ENCODE results near the gene PPP1CA. TPM values are rescaled to one million over a fixed set of nuclear protein-coding genes. Genes with fewer than 3 reads are reported as not detected.

The PPP1CA gene
- 140 and 145 TPM in 2 replicates for total RNA-seq
- long read RNA-seq, transcript PPP1CA-201 (7 exons, 1,389 nt) = minor isoform, 7 of 230 reads
- long read RNA-seq, transcript PPP1CA-202 (6 exons, 1,054 nt) = minor isoform, 7 of 230 reads
- long read RNA-seq, transcript PPP1CA-203 (7 exons, 1,476 nt) = major isoform, 211 of 230 reads
- long read RNA-seq, partial matches to known transcripts = 1 of 230 reads
- long read RNA-seq, other reads (novel, unspliced or antisense) = 3 of 230 reads

- peak; percentile 83 for DNase-seq (ENCODE audit: low spot score, unreplicated experiment)
- peak within 1 kb of the TSS; percentile 76 for H3K4me3 Mint-ChIP-seq (ENCODE audit: low read depth)
- peaks cover 2% of the 10 kb centered on the region for H3K36me3 Mint-ChIP-seq (ENCODE audit: insufficient read depth)
- peak within 1 kb of the TSS; percentile 33 for H3K27ac Mint-ChIP-seq
- peak; percentile 75 for TF ChIP-seq CTCF (IDR thresholded peaks at IDR 0.05; ENCODE audit: unreplicated experiment)
- no peaks in the 10 kb centered on the region for H3K27me3 Mint-ChIP-seq
- no peaks in the 10 kb centered on the region for H3K9me3 Mint-ChIP-seq (ENCODE audit: low read depth)
- peaks cover 6% of the 10 kb centered on the region for H3K4me1 Mint-ChIP-seq (ENCODE audit: low read depth)
Measured at GRCh38 chr11:67401495-67402191, at the start of gene PPP1CA. PPP1CA (minus strand) TSS chr11:67401858; CDS start chr11:67401782, 76 bp downstream.

GRCh38 chr11:67450796-67451657 lies 49.4 kb upstream of the PPP1CA start:
- TF ChIP-seq CTCF (IDR thresholded peaks at IDR 0.05; ENCODE audit: unreplicated experiment) = no peak
- Mint-ChIP-seq H3K4me3 (ENCODE audit: low read depth) (no peak overlapping the region), H3K36me3 (ENCODE audit: insufficient read depth) (no peaks in the 10 kb centered on the region), H3K27me3 (peaks cover 4% of the 10 kb centered on the region), H3K4me1 (ENCODE audit: low read depth) (no peaks in the 10 kb centered on the region), H3K27ac (peak overlapping the region; percentile 64), H3K9me3 (ENCODE audit: low read depth) (no peaks in the 10 kb centered on the region)
- DNase-seq (ENCODE audit: low spot score, unreplicated experiment) = no peak

GRCh38 chr11:67449116-67449844 lies 47.6 kb upstream of the PPP1CA start:
- H3K27me3 Mint-ChIP-seq = peaks cover 4% of the 10 kb centered on the region
- no peak for TF ChIP-seq CTCF (IDR thresholded peaks at IDR 0.05; ENCODE audit: unreplicated experiment)
- H3K36me3 Mint-ChIP-seq (ENCODE audit: insufficient read depth) = no peaks in the 10 kb centered on the region
- peaks cover 3% of the 10 kb centered on the region for H3K4me1 Mint-ChIP-seq (ENCODE audit: low read depth)
- no peak overlapping the region for H3K27ac Mint-ChIP-seq
- no peaks in the 10 kb centered on the region for H3K9me3 Mint-ChIP-seq (ENCODE audit: low read depth)
- no peak for DNase-seq (ENCODE audit: low spot score, unreplicated experiment)
- H3K4me3 Mint-ChIP-seq (ENCODE audit: low read depth) = no peak overlapping the region

GRCh38 chr11:67448220-67448609 lies 46.6 kb upstream of the PPP1CA start:
- H3K27ac Mint-ChIP-seq = no peak overlapping the region
- H3K4me1 Mint-ChIP-seq (ENCODE audit: low read depth) = peaks cover 3% of the 10 kb centered on the region
- DNase-seq (ENCODE audit: low spot score, unreplicated experiment) = no peak
- H3K9me3 Mint-ChIP-seq (ENCODE audit: low read depth) = no peaks in the 10 kb centered on the region
- TF ChIP-seq CTCF (IDR thresholded peaks at IDR 0.05; ENCODE audit: unreplicated experiment) = no peak
- H3K27me3 Mint-ChIP-seq = peaks cover 4% of the 10 kb centered on the region
- no peaks in the 10 kb centered on the region for H3K36me3 Mint-ChIP-seq (ENCODE audit: insufficient read depth)
- H3K4me3 Mint-ChIP-seq (ENCODE audit: low read depth) = no peak overlapping the region

All from progenitor cell of endocrine pancreas (in vitro differentiated cells).